Measurements from ENCODE around the gene SLC28A1. TPM values are rescaled to one million over a fixed set of nuclear protein-coding genes. Genes with fewer than 3 reads are reported as not detected.

The SLC28A1 gene
- total RNA-seq, 4 donors from 2014 or later, result 0.21 to 0.43 TPM; not detected in 2

- intact Hi-C loops (cut with DNase I; ENCODE audit: low total_unique reads), result loop anchor here (10.0 kb wide), 1 partner anchor 83 kb away; no protein-coding TSS in a partner anchor
- H3K27ac ChIP-seq, result no peak overlapping the region
- H3K36me3 ChIP-seq, result no peaks in the 10 kb centered on the region
- no peak for DNase-seq
- no peaks in the 10 kb centered on the region for H3K9me3 ChIP-seq
- H3K4me3 ChIP-seq, result no peak overlapping the region
- H3K27me3 ChIP-seq, result no peaks in the 10 kb centered on the region
- H3K4me1 ChIP-seq, result no peaks in the 10 kb centered on the region
- TF ChIP-seq CTCF (IDR thresholded peaks at IDR 0.05), result no peak
- TF ChIP-seq POLR2A (IDR thresholded peaks at IDR 0.05), result no peak
Measured at GRCh38 chr15:84961707-84962106, 77.2 kb downstream of the SLC28A1 start.

- TF ChIP-seq CTCF (IDR thresholded peaks at IDR 0.05) (no peak), POLR2A (IDR thresholded peaks at IDR 0.05) (no peak)
- Histone ChIP-seq H3K27ac (no peak overlapping the region), H3K4me3 (no peak overlapping the region), H3K4me1 (no peaks in the 10 kb centered on the region), H3K9me3 (no peaks in the 10 kb centered on the region), H3K27me3 (no peaks in the 10 kb centered on the region), H3K36me3 (no peaks in the 10 kb centered on the region)
- intact Hi-C loops (cut with DNase I; ENCODE audit: low total_unique reads), result loop anchor here (10.0 kb wide), 1 partner anchor 82 kb away; no protein-coding TSS in a partner anchor
- no peak for DNase-seq
Measured at GRCh38 chr15:84962955-84963354, 78.5 kb downstream of the SLC28A1 start.

- no peaks in the 10 kb centered on the region for H3K27me3 ChIP-seq
- no peaks in the 10 kb centered on the region for H3K36me3 ChIP-seq
- H3K4me3 ChIP-seq, result no peak overlapping the region
- H3K9me3 ChIP-seq, result no peaks in the 10 kb centered on the region
- no peak for TF ChIP-seq CTCF (IDR thresholded peaks at IDR 0.05)
- TF ChIP-seq POLR2A (IDR thresholded peaks at IDR 0.05), result no peak
- intact Hi-C loops (cut with DNase I; ENCODE audit: low total_unique reads), result loop anchor here (10.0 kb wide), 1 partner anchor 77 kb away; no protein-coding TSS in a partner anchor
- no peaks in the 10 kb centered on the region for H3K4me1 ChIP-seq
- no peak for DNase-seq
- H3K27ac ChIP-seq, result no peak overlapping the region
Measured at GRCh38 chr15:84967380-84967779, 82.9 kb downstream of the SLC28A1 start.

- no peak overlapping the region for H3K4me3 ChIP-seq
- H3K9me3 ChIP-seq, result no peaks in the 10 kb centered on the region
- no peak overlapping the region for H3K27ac ChIP-seq
- intact Hi-C loops (cut with DNase I; ENCODE audit: low total_unique reads), result loop anchor here (10.0 kb wide), 1 partner anchor 76 kb away; no protein-coding TSS in a partner anchor
- no peaks in the 10 kb centered on the region for H3K36me3 ChIP-seq
- no peaks in the 10 kb centered on the region for H3K4me1 ChIP-seq
- H3K27me3 ChIP-seq, result no peaks in the 10 kb centered on the region
- DNase-seq, result no peak
- TF ChIP-seq CTCF (IDR thresholded peaks at IDR 0.05) (no peak), POLR2A (IDR thresholded peaks at IDR 0.05) (no peak)
Measured at GRCh38 chr15:84968301-84968700, 83.8 kb downstream of the SLC28A1 start.

GRCh38 chr15:84969257-84969656, 84.8 kb downstream of the SLC28A1 start:
- Histone ChIP-seq H3K9me3 (no peaks in the 10 kb centered on the region), H3K4me3 (no peak overlapping the region), H3K4me1 (no peaks in the 10 kb centered on the region), H3K27ac (no peak overlapping the region), H3K36me3 (no peaks in the 10 kb centered on the region), H3K27me3 (no peaks in the 10 kb centered on the region)
- intact Hi-C loops (cut with DNase I; ENCODE audit: low total_unique reads), result loop anchor here (10.0 kb wide), 1 partner anchor 76 kb away; no protein-coding TSS in a partner anchor
- TF ChIP-seq POLR2A (IDR thresholded peaks at IDR 0.05), result no peak
- TF ChIP-seq CTCF (IDR thresholded peaks at IDR 0.05), result no peak
- no peak for DNase-seq
